NCI-H146 (cell line): ENCODE measurements around the gene CELSR1.

Experiments
- DNase-seq: peaks from one replicate; lab custom pipeline; 2025; lab: John Stamatoyannopoulos, UW

CELSR1 gene

DNA sequence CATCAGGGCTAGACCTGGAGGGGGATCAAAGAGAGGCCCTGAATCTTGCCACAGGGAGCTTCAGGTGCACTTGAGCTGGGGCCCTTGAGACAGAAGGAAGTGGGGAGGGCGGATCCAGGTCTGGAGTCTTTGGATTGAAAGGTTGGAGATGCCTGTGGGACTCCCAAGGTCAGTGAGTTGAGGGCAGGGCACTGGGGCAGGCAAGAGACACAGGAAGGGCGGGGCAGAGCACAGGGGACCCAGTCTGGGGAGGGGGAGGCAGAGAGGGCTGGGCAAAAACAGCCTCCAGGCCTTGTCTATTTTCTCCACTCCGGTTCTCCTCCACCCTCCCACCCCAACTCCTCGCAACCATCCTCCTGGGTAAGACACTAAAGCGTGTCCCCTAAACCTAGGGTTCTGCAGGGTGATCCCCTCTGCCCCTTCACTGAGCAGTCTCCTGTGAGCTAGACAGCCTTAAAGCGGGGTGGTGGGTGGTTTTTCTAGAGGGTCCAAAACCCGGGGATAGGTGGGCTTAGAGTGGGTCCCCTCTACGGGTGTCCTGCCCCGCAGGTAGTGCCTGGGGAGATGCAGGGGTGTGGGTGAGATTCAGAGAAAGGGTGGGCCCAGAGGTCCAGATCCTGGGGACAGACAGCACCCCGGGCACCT lies 38.6 kb upstream of the CELSR1 start:
- no peak for DNase-seq

DNA sequence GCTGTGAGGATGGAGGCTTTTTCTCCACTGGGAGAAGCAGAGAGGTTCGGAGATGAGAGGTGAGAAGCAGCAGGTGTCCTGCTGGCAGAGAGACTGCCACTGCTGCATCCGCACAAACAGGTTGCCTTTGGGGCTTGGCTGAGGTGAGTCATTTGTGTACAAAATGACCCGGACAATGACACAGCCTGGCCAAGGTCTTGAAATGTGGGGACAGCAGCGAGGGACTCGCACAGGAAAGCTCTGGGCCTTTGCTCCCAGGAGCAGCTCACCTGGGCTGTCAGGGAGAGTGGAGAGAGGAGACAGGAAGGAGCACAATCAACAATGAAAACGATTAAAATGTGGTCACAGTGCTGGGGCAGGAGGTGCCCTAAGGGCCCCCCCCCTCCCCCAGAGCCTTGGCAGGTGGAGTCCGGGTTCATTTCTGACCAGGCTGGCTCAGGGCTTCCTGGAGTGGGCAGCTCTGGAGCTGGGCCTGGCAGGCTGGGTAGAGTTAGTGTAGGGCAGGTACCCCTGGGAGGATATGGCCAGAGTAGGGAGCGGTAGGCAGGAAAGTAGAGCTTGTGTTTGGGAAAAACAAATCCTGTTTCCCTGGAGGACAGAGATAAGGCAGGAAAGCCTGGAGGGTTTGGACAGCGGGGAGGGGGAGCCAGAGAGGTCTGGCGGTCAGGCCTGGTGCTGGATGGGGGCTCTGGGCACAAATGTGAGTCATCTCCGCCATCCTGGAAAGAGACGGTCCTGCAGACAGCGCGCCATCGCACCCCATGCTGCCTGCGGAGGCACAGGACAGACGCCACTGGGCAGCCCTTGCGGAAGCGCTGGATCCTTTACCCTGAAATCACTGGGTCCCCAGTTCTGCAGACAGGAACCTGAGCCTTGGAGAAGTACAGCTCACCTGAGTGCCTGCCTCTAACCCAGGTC lies 37.8 kb upstream of the CELSR1 start:
- DNase-seq: peak; percentile 52

DNA sequence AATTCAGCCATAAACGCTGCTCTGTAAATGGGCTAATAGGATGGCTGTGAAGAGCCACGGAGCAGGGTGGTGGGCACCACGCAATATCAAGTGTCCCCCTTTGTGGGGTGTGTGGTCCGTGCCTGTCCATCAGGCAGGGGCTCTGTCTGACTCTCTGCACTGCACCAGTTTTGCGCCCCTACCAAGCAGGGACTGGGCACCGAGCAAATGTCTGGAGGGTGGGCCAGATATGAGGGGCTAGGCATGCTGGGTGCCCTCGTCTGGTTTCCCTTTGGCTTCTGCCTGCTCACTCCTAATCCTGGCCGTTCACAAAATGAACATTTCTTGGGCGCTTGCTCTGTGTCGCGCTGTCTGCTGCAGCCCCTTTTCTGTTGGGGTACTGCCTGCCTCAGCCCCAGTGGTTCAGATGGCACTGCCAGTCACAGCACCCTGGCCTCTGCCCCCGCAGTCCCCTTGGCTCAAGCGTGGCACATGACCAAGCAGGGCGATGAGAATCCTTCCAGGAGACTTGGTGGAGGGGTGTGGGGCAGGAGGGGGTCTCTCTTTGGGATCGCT lies 37.1 kb upstream of the CELSR1 start:
- no peak for DNase-seq

DNA sequence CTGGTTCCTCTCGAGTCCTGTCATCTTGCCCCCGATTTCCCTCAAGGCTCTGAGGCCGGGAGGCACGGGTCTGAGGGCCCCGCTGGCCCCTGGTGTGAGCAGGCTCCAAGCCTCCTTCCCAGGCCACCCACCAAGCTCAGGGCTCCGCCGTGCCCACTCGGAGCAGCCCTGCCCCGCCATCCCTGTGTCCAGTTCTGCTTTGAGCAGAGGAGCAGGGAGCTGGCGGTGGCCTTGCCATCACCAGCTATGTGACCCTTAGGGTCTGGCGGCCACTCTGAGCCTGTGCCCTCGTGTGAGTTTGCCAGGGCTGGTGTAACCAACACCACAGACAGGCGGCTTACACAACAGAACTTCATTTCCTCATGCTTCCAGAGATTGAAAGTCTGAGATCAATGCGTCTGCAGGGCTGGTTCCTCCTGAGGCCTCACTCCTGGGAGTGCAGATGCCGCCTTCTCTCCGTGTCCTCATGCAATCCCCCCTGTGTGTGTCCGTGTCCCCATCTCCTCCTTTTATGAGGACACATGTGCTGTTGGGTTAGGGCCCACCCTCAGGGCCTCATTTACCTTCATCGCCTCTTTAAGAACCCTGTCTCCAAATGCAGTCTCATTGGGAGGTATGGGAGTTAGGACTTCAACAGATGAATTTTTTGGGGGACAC lies 36.5 kb upstream of the CELSR1 start:
- DNase-seq: no peak

DNA sequence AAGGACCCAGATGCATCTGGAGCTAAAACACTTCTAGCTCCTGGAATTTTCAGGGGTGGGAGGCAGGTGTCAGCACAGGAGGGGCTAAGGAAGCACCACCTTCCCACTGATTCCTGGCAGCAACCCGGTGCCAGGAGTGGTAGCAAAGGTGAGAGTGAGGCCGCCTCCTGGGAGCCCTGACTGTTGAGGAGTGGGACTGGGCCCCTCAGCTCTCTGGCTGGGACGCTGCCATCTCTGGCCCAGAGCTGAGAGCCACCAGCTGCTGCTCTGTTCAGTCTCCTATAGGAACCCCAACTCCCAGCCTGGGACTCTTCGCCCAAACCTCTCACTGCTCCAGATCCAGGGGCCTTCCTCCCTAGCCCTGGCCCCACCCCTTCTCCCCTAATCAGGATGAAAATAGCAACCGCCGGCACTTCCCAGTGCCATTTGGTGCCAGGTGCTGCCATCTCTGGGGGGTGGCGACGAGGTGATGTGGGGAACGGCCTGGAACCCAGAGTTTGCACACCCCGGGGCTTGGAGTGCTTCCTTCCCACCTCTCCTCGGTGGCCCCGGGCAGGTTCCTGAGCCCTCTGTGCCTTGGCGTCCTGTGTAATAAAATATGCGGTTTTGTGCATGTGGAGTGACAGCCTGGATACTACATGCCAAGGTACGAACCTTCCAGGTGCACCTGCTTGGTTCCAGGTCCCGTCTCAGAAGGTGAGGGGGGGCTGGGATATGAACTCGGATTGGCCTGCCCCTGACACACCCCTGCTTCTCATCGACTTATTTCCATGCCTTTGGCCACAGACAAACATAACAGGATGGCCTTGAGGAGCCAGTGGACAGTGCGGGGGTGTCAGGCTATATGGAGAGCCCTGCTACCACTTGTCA lies 35.7 kb upstream of the CELSR1 start:
- no peak for DNase-seq

DNA sequence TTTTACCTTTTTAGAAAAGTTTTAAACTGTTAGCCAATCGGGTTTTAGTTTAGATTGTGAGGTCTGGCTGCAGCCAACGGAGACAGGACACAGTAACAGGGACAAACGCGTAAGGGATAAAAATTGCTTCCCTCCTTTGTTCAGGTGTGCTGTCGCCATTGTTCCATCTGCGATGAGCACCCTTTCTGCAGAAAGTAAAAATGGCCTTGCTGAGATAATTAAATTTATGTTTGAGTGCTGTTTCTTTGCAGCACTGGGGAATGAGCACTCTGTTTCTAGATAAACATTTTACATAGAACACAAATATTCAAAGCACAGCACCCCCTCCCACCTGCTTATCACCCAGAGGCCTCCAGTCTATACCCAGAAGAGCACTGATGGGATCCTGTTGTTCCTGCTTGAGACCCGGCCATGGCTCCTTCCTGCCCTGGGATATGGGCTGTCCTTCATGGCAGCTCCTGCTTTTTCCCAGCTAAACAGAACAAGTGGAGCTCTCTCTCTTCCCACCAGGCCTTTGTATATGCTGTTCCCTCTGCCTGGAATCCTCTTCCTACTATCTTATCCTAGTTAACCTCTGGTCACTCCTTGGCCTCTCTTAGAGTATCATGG lies 34.3 kb upstream of the CELSR1 start:
- no peak for DNase-seq

DNA sequence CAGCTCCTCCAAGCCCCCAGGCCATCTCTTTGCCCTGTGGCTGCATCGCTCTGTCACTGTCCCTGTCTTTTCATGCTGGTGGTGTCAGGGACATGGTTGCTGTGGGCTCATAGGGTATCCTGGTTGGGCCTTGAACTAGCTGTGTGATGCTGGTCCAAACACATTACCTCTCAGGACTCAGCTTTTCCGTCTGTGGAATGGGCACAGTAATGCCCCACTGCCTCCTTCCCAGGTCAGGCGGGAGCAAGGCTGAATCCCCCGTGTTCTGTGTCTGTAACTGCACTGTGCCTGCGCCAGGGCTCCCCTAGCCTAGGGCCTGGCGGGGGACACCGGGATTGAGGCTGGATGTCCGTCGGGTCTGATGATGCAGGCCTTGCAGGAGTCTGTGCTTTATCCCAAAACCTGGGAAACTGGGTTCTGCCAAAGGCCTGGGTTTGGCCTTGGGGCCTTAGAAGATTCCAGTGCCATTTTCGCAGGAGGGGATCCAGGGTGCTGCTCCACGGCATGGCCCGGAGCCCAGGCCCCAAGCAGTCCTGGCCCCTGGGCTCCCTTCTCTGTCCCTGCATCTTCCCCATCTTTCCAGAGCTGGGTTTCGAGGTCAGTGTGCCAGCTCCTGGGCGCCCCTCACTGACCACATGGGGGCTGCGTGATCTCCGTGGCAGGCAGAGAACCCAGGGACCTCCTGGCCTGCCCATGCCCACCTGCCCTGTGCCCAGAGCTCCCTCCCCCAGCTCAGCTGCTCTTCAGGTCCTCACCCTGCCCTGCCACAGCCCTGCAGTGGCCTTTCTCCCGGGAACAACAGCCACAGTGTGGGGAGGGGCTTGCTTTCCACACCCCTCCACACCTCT lies 32.7 kb upstream of the CELSR1 start:
- DNase-seq: no peak

DNA sequence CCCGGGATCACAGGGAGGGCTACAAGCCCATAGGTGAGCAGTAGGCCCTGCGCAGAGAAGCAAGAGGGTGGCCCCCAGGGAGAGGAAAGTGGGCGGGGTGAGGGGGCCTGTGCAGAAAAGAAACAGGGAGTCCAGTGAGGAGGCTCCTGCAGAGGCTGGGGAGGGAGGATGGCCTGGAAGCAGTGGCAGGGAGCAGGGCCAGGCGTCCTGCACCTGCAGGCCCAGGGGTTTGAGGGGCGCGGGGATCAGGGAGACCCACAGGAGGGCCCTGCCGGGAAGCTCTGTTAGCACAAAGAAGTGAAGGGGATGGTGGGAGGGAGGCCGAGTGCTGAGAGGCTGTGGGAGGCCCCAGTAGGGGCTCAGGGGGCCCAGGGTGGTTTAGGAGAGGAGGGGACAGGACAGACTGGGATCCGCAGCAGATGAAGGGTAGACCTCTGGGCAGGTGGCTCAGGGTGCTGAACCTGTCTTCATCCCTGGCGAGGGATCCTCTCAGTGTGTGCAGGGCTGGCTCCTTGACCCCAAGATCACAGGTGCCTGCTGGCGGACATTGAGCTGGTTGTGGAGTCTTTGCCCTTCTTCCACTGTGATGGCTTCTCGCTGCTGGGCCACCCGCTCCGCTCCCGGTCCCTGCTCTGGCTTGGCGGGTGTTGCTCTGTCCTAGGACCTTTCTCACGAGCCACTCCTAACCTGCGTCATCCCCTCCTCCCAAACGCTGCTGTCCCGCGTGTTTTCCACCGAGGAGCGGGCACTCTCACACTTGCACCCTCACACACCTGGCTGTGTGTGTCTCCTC lies 31.8 kb upstream of the CELSR1 start:
- DNase-seq: no peak

DNA sequence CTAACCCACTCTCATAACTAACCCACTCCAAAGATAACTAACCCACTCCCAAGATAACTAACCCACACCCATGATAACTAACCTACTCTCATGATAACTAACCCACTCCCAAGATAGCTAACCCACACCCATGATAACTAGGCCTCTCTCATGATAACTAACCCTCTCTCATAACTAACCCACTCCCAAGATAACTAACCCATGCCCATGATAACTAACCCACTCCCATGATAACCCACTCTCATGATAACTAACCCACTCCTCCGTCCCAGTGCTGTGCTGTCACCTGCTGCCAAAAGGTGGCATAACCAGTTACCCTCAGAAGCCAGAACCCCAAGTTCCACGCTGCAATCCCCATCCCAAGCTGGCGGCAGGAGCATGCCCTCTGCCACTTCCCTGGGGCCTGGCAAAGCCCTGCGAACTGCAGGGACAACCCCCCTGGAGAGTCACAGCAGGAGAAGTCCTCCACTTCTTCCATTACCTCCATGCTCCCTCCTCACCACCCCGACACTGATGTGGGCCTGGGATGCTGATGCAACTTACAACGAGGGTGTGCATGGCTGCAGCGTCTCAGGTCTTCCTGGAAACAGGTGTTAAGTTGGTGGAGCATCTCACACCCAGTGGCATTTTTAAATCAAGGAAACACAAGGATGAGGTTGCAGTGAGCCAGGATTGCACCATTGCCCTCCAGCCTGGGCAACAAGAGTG lies 30.8 kb upstream of the CELSR1 start:
- peak; percentile 18 for DNase-seq

DNA sequence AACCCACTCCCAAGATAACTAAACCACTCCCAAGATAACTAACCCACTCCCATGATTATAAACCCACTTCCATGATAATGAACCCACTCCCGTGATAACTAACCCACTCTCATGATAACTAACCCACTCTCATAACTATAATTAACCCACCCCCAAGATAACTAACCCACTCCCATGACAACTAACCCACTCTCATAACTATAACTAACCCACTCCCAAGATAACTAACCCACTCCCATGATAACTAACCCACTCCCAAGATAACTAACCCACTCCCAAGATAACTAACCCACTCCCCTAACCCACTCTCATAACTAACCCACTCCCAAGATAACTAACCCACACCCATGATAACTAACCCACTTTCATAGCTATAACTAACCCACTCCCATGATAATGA lies 30.1 kb upstream of the CELSR1 start:
- no peak for DNase-seq

DNA sequence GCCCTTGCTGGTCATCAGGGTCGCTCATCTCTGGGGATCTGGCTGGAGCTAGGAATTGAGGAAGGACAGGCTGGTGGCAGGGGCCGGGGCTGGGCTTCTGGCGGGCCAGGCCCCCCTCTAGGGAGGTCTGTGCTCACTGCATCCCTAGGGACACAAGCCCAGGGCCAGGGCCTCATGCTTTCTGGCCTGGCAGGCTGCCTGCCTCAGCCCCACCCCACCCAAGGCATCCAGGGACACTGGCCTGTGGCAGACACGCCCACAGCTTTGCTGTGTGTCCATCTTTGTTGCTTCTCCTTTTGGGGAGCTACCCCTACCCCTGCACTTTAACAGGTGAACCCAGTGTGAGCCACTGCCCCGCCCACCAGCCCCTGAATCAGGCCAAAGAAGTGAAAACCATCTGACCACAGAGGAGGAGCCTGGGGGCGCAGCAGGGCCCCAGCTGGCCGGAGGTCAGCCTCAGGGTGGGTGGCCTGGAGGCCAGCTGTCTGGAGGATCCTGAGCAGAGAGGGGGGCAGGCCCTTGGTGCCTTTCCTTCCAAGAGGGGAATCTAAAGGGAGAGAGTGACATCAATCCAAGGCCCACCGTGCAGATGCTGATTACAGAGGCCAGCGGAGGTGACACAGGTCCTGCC lies 26.8 kb upstream of the CELSR1 start:
- DNase-seq: no peak

DNA sequence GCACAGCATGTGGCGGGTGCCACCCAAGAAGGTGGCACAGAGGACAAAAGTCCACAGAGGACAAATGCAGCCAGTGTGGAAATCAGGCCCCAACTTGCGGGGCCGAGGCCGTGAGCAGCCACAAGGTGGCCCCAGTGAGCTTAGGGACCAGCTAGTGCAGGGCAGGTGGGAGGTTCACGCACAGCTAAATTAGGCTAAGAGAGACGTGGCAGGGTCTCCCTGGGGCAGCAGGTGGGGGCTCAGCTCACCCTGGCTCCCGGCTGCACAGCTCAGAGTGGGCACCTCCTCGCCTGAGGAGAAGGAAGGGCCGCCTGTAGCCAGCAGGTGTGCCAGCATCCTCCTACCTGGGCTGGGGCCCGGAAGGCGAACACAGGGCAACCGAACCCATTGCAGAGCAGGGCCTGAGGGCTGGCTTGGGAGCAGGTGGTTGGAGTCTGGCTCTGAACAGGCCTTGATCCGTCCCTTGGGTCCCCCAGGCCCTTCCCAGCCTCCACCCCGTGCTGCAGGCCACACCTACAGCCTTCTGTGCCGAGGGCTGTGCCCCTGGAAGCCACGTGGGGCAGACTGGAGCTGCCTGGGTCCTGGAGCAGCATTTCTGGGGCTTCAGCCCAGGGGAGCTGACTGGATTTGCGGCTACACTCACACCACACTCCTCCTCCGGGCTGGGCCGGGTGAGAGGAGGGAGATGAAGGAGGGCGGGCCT lies 26.1 kb upstream of the CELSR1 start:
- DNase-seq: peak; percentile 53

DNA sequence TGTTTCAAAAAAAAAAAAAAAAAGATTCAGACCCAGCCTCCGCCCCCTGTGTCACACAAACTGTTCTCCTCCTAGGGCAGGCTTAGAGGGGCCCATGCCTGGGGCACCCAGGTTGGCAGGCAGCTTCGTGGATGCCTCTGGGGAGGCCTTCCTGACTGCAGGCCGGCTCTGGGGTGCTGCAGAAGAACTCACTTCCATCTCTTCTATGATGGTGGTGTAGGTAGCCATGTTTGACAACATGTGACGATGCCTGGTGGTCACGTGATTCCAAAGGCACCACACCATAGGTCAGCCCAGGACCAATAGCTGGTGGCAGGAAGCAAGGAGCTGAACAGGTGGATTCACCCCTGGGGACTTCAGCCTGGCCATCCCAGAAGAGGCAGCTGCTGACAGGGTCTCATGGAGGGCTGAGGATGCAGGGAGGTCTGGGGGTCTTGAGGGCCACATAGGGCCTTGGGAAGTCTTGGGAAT lies 24.1 kb upstream of the CELSR1 start:
- DNase-seq: peak; percentile 67

DNA sequence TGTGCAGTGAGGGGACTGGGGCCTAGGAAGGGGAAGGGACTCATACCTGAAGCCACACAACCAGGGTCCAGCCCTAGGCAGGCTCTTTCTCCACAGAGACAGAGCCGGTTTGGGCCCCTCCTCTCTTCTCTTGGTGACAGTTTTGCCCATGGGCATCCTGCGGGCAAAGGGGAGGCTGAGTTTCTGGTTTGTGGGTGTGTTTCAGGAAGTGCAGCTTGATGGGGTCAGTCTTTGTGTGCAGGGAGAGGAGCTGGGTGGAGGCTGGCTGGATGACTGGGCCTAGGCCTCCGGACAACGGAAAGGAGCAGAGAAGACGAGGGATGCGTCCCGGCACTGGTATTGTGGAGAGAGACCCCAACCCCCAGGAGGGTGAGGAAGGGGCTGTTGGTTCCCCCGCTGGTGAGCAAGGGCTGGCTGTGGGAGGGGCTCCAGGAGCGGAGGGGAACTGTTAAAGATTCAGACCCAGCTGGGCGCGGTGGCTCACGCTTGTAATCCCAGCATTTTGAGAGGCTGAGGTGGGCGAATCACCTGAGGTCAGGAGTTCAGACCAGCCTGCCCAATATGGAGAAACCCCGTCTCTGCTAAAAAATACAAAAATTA lies 23.4 kb upstream of the CELSR1 start:
- no peak for DNase-seq

DNA sequence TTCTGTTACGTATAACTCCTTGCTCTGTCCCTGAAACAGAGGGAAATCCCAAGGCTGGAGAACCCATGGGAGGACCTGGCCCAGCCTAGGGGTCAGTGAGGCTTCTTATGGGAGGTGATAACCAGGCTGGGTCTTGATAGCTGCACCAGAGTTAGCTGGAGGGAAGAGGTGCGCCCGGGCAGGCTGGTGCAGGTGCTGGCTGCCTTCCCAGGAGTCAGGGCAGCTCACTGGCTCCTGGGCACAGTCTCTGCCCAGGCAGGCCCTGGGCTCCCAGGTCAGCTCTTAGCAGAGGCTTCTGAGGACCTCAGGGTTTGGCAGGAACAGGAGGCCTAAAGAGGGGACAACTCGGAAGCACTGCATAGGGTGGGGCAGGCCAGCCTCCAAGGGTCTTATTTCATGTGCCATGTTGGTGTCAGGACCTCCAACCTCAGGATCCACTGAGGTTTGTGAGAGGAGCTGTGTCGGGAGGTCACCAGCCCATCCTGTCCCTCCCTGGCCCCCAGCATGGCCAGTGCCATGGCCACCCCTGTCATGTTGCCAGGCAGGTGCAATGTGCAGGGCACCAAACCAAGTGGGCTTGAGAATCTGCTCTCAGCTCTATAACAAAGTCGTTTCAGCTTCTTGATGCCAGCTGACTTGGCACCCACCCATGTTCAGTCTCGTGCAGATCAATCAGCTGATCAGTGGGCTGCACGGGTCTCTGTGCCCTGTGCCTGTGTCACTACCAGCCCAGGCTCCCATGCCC lies 20.5 kb upstream of the CELSR1 start:
- no peak for DNase-seq

DNA sequence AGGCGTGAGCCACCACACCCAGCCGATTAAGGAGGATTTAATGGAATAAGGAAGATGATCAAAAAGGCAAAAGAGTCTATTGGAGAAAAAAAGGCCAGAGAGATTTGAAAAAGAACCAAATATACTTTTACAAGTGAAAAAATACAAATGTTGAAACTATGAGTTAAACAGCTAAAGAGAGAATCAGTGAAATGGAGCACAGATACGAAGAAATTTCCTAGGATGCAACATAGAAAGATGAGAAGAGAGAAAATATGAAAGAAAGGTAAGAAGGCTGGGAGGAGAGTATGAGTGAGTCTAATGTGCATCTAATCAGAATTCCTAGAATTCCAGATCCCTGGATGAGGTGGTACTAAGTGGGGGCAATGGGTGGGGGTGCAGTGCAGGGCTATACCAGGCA lies 19.4 kb upstream of the CELSR1 start:
- DNase-seq: no peak
